IPS-18c (cell line): ENCODE measurements around the gene CHST15.

Experiments
- H3K4me3 ChIP-seq: 2 replicates; pipeline ENCODE4 v1.7.0; 2013; ENCODE audit warnings: low read depth, mild to moderate bottlenecking, low read length, moderate library complexity; ENCODE audit not compliant: insufficient read depth
- H3K9me3 ChIP-seq: one replicate; pipeline ENCODE4 v1.6.1; 2013; ENCODE audit warnings: mild to moderate bottlenecking, low read length, moderate library complexity; ENCODE audit not compliant: control insufficient read depth, insufficient read depth

The CHST15 gene

GRCh38 chr10:124064676-124065075 is 28.7 kb downstream of the CHST15 start:
- Histone ChIP-seq H3K9me3 (peaks cover 2% of the 10 kb centered on the region), H3K4me3 (no peak overlapping the region)

- H3K4me3 ChIP-seq, result no peak overlapping the region
- H3K9me3 ChIP-seq, result peaks cover 2% of the 10 kb centered on the region
These were observed 29.4 kb downstream of the CHST15 start for GRCh38 chr10:124063750-124064603.

GRCh38 chr10:124062390-124062789 is 31.0 kb downstream of the CHST15 start:
- no peak overlapping the region for H3K4me3 ChIP-seq
- H3K9me3 ChIP-seq, result peaks cover 2% of the 10 kb centered on the region

GRCh38 chr10:124061030-124061429 is 32.4 kb downstream of the CHST15 start:
- Histone ChIP-seq H3K9me3 (no peaks in the 10 kb centered on the region), H3K4me3 (no peak overlapping the region)

GRCh38 chr10:124060148-124060720 is 33.2 kb downstream of the CHST15 start:
- Histone ChIP-seq H3K4me3 (no peak overlapping the region), H3K9me3 (no peaks in the 10 kb centered on the region)

GRCh38 chr10:124059551-124059950 is 33.8 kb downstream of the CHST15 start:
- Histone ChIP-seq H3K9me3 (no peaks in the 10 kb centered on the region), H3K4me3 (no peak overlapping the region)

- H3K9me3 ChIP-seq, result no peaks in the 10 kb centered on the region
These were observed 34.9 kb downstream of the CHST15 start for GRCh38 chr10:124058346-124059003.

GRCh38 chr10:124057601-124058000 is 35.8 kb downstream of the CHST15 start:
- H3K4me3 ChIP-seq, result no peak overlapping the region
- no peaks in the 10 kb centered on the region for H3K9me3 ChIP-seq

More at GRCh38 chr10:124058346-124059003, 34.9 kb downstream of the CHST15 start:
- H3K4me3 ChIP-seq, result no peak overlapping the region

- Histone ChIP-seq H3K4me3 (no peak overlapping the region), H3K9me3 (no peaks in the 10 kb centered on the region)
These were observed 36.9 kb downstream of the CHST15 start for GRCh38 chr10:124056337-124056980.

- no peak overlapping the region for H3K4me3 ChIP-seq
- no peaks in the 10 kb centered on the region for H3K9me3 ChIP-seq
These were observed 39.4 kb downstream of the CHST15 start for GRCh38 chr10:124053971-124054370.

GRCh38 chr10:124052561-124052960 is 40.8 kb downstream of the CHST15 start:
- Histone ChIP-seq H3K9me3 (no peaks in the 10 kb centered on the region), H3K4me3 (no peak overlapping the region)

- Histone ChIP-seq H3K4me3 (no peak overlapping the region), H3K9me3 (no peaks in the 10 kb centered on the region)
These were observed 43.1 kb downstream of the CHST15 start for GRCh38 chr10:124050021-124051015.

- H3K4me3 ChIP-seq, result no peak overlapping the region
These were observed 43.9 kb downstream of the CHST15 start for GRCh38 chr10:124049484-124049883.

GRCh38 chr10:124048371-124049290 is 44.8 kb downstream of the CHST15 start:
- H3K4me3 ChIP-seq, result no peak overlapping the region; the same call in 1 of the 2 replicates
- no peaks in the 10 kb centered on the region for H3K9me3 ChIP-seq

More at GRCh38 chr10:124049484-124049883, 43.9 kb downstream of the CHST15 start:
- H3K9me3 ChIP-seq, result no peaks in the 10 kb centered on the region

- H3K4me3 ChIP-seq, result no peak overlapping the region
- H3K9me3 ChIP-seq, result no peaks in the 10 kb centered on the region
These were observed 45.8 kb downstream of the CHST15 start for GRCh38 chr10:124047427-124048152.
